SK-N-SH treated with all-trans-retinoic acid at 6 μM for 48 hours (cell line): ENCODE data around the gene SLC43A3.

Experiments used
- ATAC-seq: fragments of 200-7000 bp; cut with Tn5 transposase; 3 replicates; pipeline ENCODE4 v1.9.1; 2020; ENCODE audit warnings: mild to moderate bottlenecking, moderate library complexity
- BACH2 ChIP-seq: fragments of 250-450 bp; sonication (Bioruptor Pico); IDR thresholded peaks from 2 replicates; pipeline ENCODE4 v1.9.0; 2021; ENCODE audit warnings: mild to moderate bottlenecking, borderline replicate concordance
- CSDC2 ChIP-seq: fragments of 250-450 bp; sonication (Bioruptor Pico); IDR thresholded peaks from 2 replicates; pipeline ENCODE4 v1.5.0; 2020; ENCODE audit warnings: mild to moderate bottlenecking, moderate library complexity
- ESRRG ChIP-seq: fragments of 250-450 bp; sonication (Bioruptor Pico); IDR thresholded peaks from 2 replicates; pipeline ENCODE4 v1.6.1; 2021; ENCODE audit warnings: mild to moderate bottlenecking
- GLIS3 ChIP-seq: fragments of 250-450 bp; sonication (Bioruptor Pico); IDR thresholded peaks from 2 replicates; pipeline ENCODE4 v1.5.0; 2020; ENCODE audit warnings: mild to moderate bottlenecking, moderate library complexity
- ISL1 ChIP-seq: fragments of 250-450 bp; sonication (Bioruptor Pico); IDR thresholded peaks from 2 replicates; pipeline ENCODE4 v2.1.2; 2022; ENCODE audit warnings: mild to moderate bottlenecking, moderate library complexity
- PPARA ChIP-seq: fragments of 250-450 bp; sonication (Bioruptor Pico); IDR thresholded peaks from 2 replicates; pipeline ENCODE4 v1.5.0; 2020; ENCODE audit warnings: mild to moderate bottlenecking, borderline replicate concordance
- RARB ChIP-seq: fragments of 250-450 bp; sonication (Bioruptor Pico); IDR thresholded peaks from 2 replicates; pipeline ENCODE4 v1.8.0; 2021; ENCODE audit warnings: mild to moderate bottlenecking, moderate library complexity
- SNAI2 ChIP-seq: fragments of 250-450 bp; sonication (Bioruptor Pico); IDR thresholded peaks from 2 replicates; pipeline ENCODE4 v1.5.0; 2020; ENCODE audit warnings: mild to moderate bottlenecking, moderate library complexity
- TCF4 ChIP-seq: fragments of 250-450 bp; sonication (Bioruptor Pico); IDR thresholded peaks from 2 replicates; pipeline ENCODE4 v1.8.0; 2021; ENCODE audit warnings: mild to moderate bottlenecking, moderate library complexity, borderline replicate concordance
- TOX ChIP-seq: fragments of 250-450 bp; sonication (Bioruptor Pico); IDR thresholded peaks from 2 replicates; pipeline ENCODE4 v1.8.0; 2021; ENCODE audit warnings: mild to moderate bottlenecking, moderate library complexity, borderline replicate concordance
- ZC3H10 ChIP-seq: fragments of 250-450 bp; sonication (Bioruptor Pico); IDR thresholded peaks from 2 replicates; pipeline ENCODE4 v1.5.1; 2021; ENCODE audit warnings: mild to moderate bottlenecking, moderate library complexity
- ZFP3 ChIP-seq: fragments of 250-450 bp; sonication (Bioruptor Pico); IDR thresholded peaks from 2 replicates; pipeline ENCODE4 v1.5.0; 2020; ENCODE audit warnings: mild to moderate bottlenecking, moderate library complexity
- ZFP30 ChIP-seq: fragments of 450-650 bp; formaldehyde crosslinking; IDR thresholded peaks from 2 replicates; pipeline ENCODE4 v1.5.0; 2022; ENCODE audit warnings: mild to moderate bottlenecking, moderate library complexity
- ZNF565 ChIP-seq: fragments of 450-650 bp; formaldehyde crosslinking; conservative IDR thresholded peaks from 2 replicates; pipeline ENCODE4 v1.5.0; 2020; ENCODE audit warnings: low read depth, mild to moderate bottlenecking, moderate library complexity
- ZNF70 ChIP-seq: fragments of 450-650 bp; formaldehyde crosslinking; IDR thresholded peaks from 2 replicates; pipeline ENCODE4 v1.5.0; 2020; ENCODE audit warnings: mild to moderate bottlenecking, moderate library complexity
- ZNF8 ChIP-seq: fragments of 450-650 bp; formaldehyde crosslinking; IDR thresholded peaks from 2 replicates; pipeline ENCODE4 v1.5.0; 2020; ENCODE audit warnings: mild to moderate bottlenecking, moderate library complexity
- TF ChIP-seq, protein P1 (sequence below): fragments of 250-450 bp; sonication (Bioruptor Pico); IDR thresholded peaks from 2 replicates; pipeline ENCODE4 v1.5.1; 2021; ENCODE audit warnings: mild to moderate bottlenecking, moderate library complexity
- TF ChIP-seq, protein P2 (sequence below): fragments of 250-450 bp; sonication (Bioruptor Pico); IDR thresholded peaks from 2 replicates; pipeline ENCODE4 v1.8.0; 2021; ENCODE audit warnings: low read depth, mild to moderate bottlenecking, moderate library complexity, borderline replicate concordance
- TF ChIP-seq, protein P3 (sequence below): fragments of 250-450 bp; sonication (Bioruptor Pico); IDR thresholded peaks from 2 replicates; pipeline ENCODE4 v1.5.1; 2020; ENCODE audit warnings: low read depth, mild to moderate bottlenecking, moderate library complexity
- TF ChIP-seq, protein P4 (sequence below): fragments of 250-450 bp; sonication (Bioruptor Pico); IDR thresholded peaks from 2 replicates; pipeline ENCODE4 v1.8.0; 2020; ENCODE audit warnings: mild to moderate bottlenecking, moderate library complexity, borderline replicate concordance

SLC43A3 gene

DNA sequence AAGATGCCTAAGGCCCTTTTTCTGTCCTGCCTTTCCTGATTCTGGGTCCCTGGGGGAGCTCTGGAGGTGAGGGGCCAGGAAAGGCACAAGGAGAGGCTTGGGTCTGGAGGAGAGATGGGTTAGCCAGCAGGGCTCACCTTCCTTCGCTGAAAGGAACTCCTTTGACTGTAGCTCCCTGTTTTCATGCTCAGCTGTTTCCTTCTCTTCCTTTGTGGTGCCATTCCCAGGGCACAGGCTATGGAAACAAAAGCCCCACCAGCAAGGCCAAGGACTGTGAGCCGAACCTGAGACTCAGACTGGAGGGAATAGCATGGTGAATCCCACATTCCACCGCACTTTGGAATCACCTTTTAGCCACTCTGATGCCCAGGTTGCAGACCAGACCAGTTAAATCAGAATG, 10.5 kb downstream of the SLC43A3 start:
- TF ChIP-seq TCF4, result no peak
- no peak for TF ChIP-seq ZNF565 (CRISPR knock-in tag)
- TF ChIP-seq CSDC2 (CRISPR knock-in tag), result no peak
- ATAC-seq, result no peak

DNA sequence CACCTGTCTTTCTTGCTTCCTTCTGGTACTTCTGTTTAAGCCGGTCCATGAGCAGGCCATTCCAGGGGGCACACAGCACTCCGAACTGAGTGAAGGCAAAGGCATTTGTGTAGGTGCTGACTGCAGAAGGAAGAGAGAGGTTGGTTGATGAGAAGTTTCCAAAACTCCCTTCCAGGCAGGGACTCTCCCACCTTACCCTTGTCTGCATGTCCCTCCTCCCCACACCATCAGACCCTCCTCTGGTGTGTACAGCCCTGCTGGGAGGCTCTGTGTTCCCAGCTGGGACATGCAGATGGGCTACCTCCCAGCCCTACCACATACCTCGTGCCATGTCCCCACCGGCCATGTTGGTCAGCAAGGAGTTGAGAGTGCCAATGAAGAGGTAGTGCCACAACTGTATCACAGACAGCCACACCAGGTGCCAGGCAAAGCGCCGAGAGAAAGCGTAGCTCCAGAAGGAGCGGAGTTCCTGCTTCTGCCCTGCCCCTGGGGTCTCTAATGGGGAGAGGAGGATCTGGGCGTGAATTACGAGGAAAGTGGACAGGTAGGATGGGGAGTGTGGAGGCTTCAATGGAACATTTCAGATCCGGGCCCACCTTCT, 12.2 kb downstream of the SLC43A3 start:
- TF ChIP-seq RARB (CRISPR knock-in tag), result no peak
- no peak for ATAC-seq

DNA sequence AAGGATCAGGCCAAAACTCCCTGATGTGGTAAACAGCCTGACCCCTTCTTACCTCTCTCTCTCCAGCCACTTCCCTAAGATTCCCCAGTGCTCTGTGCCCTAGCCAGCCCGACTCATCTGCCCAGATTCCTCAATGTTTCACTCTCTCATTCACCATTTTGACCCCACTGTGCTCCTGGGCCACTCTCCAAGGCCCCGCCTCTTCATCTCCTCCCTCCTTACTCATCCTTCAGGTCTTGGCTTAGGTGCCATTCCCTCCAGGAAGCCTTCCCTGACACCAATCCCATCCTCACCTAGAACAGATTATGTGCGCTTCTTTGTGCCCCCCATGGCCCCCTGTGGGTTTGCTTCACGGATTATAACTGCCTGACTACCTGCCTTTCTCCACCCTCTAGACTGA, 13.2 kb downstream of the SLC43A3 start:
- no peak for TF ChIP-seq SNAI2 (CRISPR knock-in tag)
- no peak for TF ChIP-seq CSDC2 (CRISPR knock-in tag)
- no peak for TF ChIP-seq GLIS3
- TF ChIP-seq ZNF565 (CRISPR knock-in tag), result no peak
- TF ChIP-seq ZNF8 (CRISPR knock-in tag), result no peak
- TF ChIP-seq, protein P1, sequence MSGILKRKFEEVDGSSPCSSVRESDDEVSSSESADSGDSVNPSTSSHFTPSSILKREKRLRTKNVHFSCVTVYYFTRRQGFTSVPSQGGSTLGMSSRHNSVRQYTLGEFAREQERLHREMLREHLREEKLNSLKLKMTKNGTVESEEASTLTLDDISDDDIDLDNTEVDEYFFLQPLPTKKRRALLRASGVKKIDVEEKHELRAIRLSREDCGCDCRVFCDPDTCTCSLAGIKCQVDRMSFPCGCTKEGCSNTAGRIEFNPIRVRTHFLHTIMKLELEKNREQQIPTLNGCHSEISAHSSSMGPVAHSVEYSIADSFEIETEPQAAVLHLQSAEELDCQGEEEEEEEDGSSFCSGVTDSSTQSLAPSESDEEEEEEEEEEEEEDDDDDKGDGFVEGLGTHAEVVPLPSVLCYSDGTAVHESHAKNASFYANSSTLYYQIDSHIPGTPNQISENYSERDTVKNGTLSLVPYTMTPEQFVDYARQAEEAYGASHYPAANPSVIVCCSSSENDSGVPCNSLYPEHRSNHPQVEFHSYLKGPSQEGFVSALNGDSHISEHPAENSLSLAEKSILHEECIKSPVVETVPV, result no peak
- TF ChIP-seq ESRRG, result no peak
- no peak for TF ChIP-seq ZNF70 (CRISPR knock-in tag)
- TF ChIP-seq TOX, result no peak
- TF ChIP-seq PPARA, result no peak
- no peak for ATAC-seq

DNA sequence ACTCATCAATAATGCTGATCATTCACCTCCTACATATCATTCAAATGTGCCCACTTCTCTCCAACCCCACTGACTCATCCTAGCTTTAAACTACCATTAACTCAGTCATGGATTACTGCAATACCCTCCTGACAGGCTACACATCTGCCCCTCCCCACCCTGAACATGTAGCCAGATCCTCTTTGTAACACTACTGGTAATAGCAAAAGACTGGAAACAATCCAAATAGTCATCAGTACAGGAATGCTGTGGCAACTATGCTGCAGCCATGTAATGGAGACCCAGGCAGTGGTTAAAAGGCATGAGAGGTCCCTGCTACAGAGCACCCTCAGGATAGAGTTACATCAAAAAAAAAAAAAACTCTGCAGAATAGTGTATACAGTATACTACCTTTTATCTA, 16.6 kb downstream of the SLC43A3 start:
- peak; percentile 18; the same call in 1 of the 3 replicates for ATAC-seq
- no peak for TF ChIP-seq ZNF8 (CRISPR knock-in tag)
- no peak for TF ChIP-seq ZFP3 (CRISPR knock-in tag)
- TF ChIP-seq ZNF565 (CRISPR knock-in tag), result no peak
- TF ChIP-seq, protein P2, sequence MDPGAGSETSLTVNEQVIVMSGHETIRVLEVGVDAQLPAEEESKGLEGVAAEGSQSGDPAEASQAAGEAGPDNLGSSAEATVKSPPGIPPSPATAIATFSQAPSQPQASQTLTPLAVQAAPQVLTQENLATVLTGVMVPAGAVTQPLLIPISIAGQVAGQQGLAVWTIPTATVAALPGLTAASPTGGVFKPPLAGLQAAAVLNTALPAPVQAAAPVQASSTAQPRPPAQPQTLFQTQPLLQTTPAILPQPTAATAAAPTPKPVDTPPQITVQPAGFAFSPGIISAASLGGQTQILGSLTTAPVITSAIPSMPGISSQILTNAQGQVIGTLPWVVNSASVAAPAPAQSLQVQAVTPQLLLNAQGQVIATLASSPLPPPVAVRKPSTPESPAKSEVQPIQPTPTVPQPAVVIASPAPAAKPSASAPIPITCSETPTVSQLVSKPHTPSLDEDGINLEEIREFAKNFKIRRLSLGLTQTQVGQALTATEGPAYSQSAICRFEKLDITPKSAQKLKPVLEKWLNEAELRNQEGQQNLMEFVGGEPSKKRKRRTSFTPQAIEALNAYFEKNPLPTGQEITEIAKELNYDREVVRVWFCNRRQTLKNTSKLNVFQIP (CRISPR knock-in tag), result no peak
- TF ChIP-seq ESRRG, result no peak
- TF ChIP-seq, protein P3, sequence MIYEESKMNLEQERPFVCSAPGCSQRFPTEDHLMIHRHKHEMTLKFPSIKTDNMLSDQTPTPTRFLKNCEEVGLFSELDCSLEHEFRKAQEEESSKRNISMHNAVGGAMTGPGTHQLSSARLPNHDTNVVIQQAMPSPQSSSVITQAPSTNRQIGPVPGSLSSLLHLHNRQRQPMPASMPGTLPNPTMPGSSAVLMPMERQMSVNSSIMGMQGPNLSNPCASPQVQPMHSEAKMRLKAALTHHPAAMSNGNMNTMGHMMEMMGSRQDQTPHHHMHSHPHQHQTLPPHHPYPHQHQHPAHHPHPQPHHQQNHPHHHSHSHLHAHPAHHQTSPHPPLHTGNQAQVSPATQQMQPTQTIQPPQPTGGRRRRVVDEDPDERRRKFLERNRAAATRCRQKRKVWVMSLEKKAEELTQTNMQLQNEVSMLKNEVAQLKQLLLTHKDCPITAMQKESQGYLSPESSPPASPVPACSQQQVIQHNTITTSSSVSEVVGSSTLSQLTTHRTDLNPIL (CRISPR knock-in tag), result no peak
- no peak for TF ChIP-seq RARB (CRISPR knock-in tag)
- TF ChIP-seq ISL1 (CRISPR knock-in tag), result no peak
- no peak for TF ChIP-seq ZC3H10 (CRISPR knock-in tag)
- TF ChIP-seq PPARA, result no peak

DNA sequence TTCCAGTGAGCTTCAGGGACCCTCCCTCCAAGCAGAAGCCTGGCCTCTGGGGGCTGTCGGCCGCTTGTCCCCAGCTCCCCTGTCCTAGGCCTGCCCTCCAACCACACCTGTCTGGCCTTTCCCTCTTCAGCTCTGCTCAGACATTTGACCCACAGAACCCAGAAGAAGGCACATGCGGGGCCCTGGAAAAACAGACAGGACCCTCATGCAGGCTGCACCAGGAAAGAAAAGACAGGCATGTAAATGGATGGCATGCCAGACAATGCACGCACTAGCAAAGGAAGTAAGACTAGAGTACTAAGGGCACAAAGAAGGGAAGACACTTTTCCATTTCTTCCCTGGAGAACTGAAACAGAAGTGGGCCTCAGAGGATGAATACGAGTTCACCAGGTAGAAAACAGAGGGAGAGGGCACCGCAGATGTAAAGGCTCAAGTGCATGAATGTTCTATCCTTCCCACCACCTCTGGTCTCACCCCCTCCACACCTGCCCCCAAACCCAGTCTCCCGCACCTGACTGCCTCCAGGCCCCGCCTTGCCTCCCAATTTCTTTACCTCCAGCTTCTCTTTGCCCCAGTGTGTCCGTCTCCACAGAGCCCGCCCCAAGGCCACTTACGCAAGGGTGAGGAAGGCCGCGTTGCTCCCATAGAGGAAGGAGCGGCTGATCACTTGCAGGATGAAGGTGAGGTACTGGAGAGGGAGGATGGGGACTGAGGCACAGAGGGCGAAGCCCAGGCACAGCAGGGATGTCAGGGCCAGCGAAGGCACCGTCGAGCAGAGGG, 17.4 kb downstream of the SLC43A3 start:
- TF ChIP-seq ZC3H10 (CRISPR knock-in tag) (no peak), SNAI2 (CRISPR knock-in tag) (no peak), TCF4 (no peak), BACH2 (CRISPR knock-in tag) (no peak), PPARA (no peak), ZFP30 (CRISPR knock-in tag) (no peak)
- TF ChIP-seq, protein P4, sequence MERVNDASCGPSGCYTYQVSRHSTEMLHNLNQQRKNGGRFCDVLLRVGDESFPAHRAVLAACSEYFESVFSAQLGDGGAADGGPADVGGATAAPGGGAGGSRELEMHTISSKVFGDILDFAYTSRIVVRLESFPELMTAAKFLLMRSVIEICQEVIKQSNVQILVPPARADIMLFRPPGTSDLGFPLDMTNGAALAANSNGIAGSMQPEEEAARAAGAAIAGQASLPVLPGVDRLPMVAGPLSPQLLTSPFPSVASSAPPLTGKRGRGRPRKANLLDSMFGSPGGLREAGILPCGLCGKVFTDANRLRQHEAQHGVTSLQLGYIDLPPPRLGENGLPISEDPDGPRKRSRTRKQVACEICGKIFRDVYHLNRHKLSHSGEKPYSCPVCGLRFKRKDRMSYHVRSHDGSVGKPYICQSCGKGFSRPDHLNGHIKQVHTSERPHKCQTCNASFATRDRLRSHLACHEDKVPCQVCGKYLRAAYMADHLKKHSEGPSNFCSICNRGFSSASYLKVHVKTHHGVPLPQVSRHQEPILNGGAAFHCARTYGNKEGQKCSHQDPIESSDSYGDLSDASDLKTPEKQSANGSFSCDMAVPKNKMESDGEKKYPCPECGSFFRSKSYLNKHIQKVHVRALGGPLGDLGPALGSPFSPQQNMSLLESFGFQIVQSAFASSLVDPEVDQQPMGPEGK (CRISPR knock-in tag), result no peak
- TF ChIP-seq, all 23 proteins: peak for 0
- ATAC-seq, result no peak
